GM23248 (cell line): ENCODE results near the gene ZNF749. TPM values are rescaled to one million over a fixed set of nuclear protein-coding genes. Genes with fewer than 3 reads are reported as not detected.

ENCODE experiments used
- DNase-seq: peaks from one replicate; pipeline ENCODE4 v3.0.0-alpha.2; 2015
- H2AFZ ChIP-seq: fragments of 200-600 bp; sonication (generic); 2 replicates; pipeline ENCODE4 v1.6.1; 2016; ENCODE audit warnings: antibody characterized with exemption
- H3F3A ChIP-seq: fragments of 200-600 bp; sonication (generic); 2 replicates; pipeline ENCODE4 v1.6.1; 2016; ENCODE audit warnings: mild to moderate bottlenecking, antibody characterized with exemption, mixed run types; ENCODE audit not compliant: insufficient read depth
- H3K27ac ChIP-seq: fragments of 200-600 bp; sonication (generic); 2 replicates; pipeline ENCODE4 v1.5.1; 2016; ENCODE audit warnings: mild to moderate bottlenecking
- H3K27me3 ChIP-seq: fragments of 200-600 bp; sonication (generic); replicated peaks from 2 replicates; pipeline ENCODE4 v1.6.1; 2016; ENCODE audit warnings: mild to moderate bottlenecking; ENCODE audit not compliant: insufficient read depth
- H3K36me3 ChIP-seq: fragments of 200-600 bp; sonication (generic); 2 replicates; pipeline ENCODE4 v1.6.1; 2016; ENCODE audit warnings: low read depth, mild to moderate bottlenecking
- H3K4me1 ChIP-seq: fragments of 200-600 bp; sonication (generic); 2 replicates; pipeline ENCODE4 v1.6.1; 2016; ENCODE audit warnings: mild to moderate bottlenecking; ENCODE audit not compliant: insufficient read depth
- H3K4me2 ChIP-seq: fragments of 200-600 bp; sonication (generic); one replicate; pipeline ENCODE4 v1.6.1; 2016; ENCODE audit warnings: mild to moderate bottlenecking; ENCODE audit not compliant: unreplicated experiment
- H3K4me3 ChIP-seq: fragments of 200-600 bp; sonication (generic); 2 replicates; pipeline ENCODE4 v1.5.1; 2016; ENCODE audit warnings: mild to moderate bottlenecking
- H3K79me2 ChIP-seq: fragments of 200-600 bp; sonication (generic); 2 replicates; pipeline ENCODE4 v1.6.1; 2016; ENCODE audit warnings: mild to moderate bottlenecking; ENCODE audit not compliant: insufficient read depth
- H3K9ac ChIP-seq: fragments of 200-600 bp; sonication (generic); 2 replicates; pipeline ENCODE4 v1.6.1; 2016; ENCODE audit warnings: mild to moderate bottlenecking
- H3K9me2 ChIP-seq: fragments of 200-600 bp; sonication (generic); 2 replicates; pipeline ENCODE4 v1.6.1; 2016; ENCODE audit warnings: mixed run types, mild to moderate bottlenecking, moderate library complexity; ENCODE audit not compliant: insufficient read depth
- H3K9me3 ChIP-seq: fragments of 200-600 bp; sonication (generic); one replicate; pipeline ENCODE4 v1.6.1; 2017; ENCODE audit warnings: low read depth
- H4K20me1 ChIP-seq: fragments of 200-600 bp; sonication (generic); 2 replicates; pipeline ENCODE4 v1.6.0; 2016; ENCODE audit not compliant: insufficient read depth
- EZH2 ChIP-seq: fragments of 200-600 bp; sonication (generic); IDR thresholded peaks from 2 replicates; pipeline ENCODE4 v1.6.1; 2018; ENCODE audit warnings: antibody characterized with exemption, mild to moderate bottlenecking; ENCODE audit not compliant: insufficient read depth, poor library complexity, severe bottlenecking
- EZH2phosphoT487 ChIP-seq: fragments of 200-600 bp; sonication (generic); IDR thresholded peaks from 2 replicates; pipeline ENCODE4 v1.6.1; 2018; ENCODE audit warnings: antibody characterized with exemption, moderate library complexity, mild to moderate bottlenecking, low read depth; ENCODE audit not compliant: insufficient read depth
- WGBS, 2 experiments: methylation state at CpG; one replicate each; pipeline ENCODE4 v1.1.6; 2015 to 2017; ENCODE audit warnings: low lambda C conversion rate in 2 of 2, low coverage in 1 of 2; ENCODE audit errors: missing lambda C conversion rate in 2 of 2; 5-methylcytosine and 5-hydroxymethylcytosine counted together
- in situ Hi-C: fragments of 300-500 bp; cut with MboI; formaldehyde crosslinking; loops from 2 replicates; pipeline ENCODE4 v1.15.0; 2020
- polyA plus RNA-seq: library from polyadenylated mRNA; unstranded; fragments of >200 nt; fragmentation: Nextera tagmentation; extraction: Ambion mirVana; gene quantifications from 2 replicates; pipeline ENCODE4 v1.2.1, GENCODE V29; 2016
- total RNA-seq: library from RNA; depleted of rRNA; stranded (reverse); fragments of >200 nt; shearing (Covaris generic); gene quantifications from 2 replicates; pipeline ENCODE4 v1.2.3, GENCODE V29; 2014

The ZNF749 gene
- total and polyA plus RNA-seq, 2 experiments from 2014 or later: 3.6 to 15.8 TPM

DNA sequence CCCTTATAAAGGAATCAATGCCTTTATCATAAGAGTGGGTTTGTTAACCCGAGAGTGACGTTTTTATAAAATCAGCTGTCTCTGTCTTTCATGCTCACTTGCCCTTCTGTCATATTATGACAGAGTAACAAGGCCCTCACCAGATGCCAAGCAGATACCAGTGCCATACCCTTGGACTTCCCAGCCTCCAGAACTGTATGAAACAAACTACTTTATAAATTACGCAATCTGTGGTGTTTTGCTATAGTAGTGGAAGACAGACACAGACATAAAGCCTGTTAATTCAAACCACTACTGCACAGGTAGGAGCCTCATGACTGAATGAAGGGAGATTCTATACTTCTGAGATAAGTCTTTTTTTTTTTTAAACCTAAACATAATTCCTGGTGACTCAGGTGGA lies 17.2 kb downstream of the ZNF749 start:
- Histone ChIP-seq H3K79me2 (no peaks in the 10 kb centered on the region), H3K36me3 (peaks cover 5% of the 10 kb centered on the region; the same call in 1 of the 2 replicates), H3K4me2 (no peak overlapping the region), H3K9me3 (no peaks in the 10 kb centered on the region), H3K4me3 (no peak overlapping the region), H3K9ac (no peak overlapping the region), H2AFZ (no peak overlapping the region), H3F3A (no peaks in the 10 kb centered on the region), H3K27me3 (no peaks in the 10 kb centered on the region), H3K4me1 (no peaks in the 10 kb centered on the region), H3K27ac (no peak overlapping the region), H3K9me2 (no peaks in the 10 kb centered on the region), H4K20me1 (no peaks in the 10 kb centered on the region)
- 90 to 96% methylated on average over 3 of the region's 3 CpGs for WGBS, 2 experiments
- TF ChIP-seq EZH2 (no peak), EZH2phosphoT487 (no peak)
- DNase-seq: no peak
- in situ Hi-C loops: no loop called here

DNA sequence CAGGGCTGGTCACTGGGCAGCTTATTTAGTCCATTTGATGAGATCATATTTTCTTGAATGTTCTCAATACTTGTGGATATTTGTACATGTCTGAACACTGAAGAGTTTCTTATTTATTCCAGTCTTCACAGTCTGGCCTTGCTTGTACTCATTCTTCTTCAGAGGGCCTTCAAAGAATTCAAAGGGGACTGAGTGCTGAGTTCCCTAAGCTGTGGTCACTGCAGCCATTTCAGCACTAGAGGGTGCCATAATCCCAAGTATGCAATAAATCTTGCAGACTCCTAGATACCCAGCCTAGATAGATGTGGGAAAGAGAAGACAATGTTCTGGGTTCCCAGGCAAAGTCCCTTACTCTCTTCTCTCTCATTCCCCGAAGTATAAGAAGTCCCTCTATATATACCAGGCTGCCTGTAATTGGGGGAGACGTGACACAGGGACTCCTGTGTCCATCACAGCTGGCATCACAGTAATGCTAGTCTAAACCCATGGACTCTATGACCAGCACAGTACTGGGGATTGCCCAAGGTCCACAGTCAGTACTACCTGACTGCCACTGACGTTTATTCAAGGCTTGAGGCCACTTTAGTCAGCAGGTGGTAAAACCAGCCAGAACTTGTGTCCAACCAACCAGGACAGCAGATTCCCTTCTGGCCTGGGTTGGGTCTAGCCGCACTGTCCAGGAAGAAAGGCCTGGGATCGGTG lies 30.7 kb downstream of the ZNF749 start:
- H3K4me1 ChIP-seq: no peaks in the 10 kb centered on the region
- WGBS, 2 experiments: 56 to 60% methylated on average over 5 of the region's 5 CpGs
- no peak overlapping the region for H3K4me2 ChIP-seq
- no peak overlapping the region for H3K9ac ChIP-seq
- H3K27me3 ChIP-seq: no peaks in the 10 kb centered on the region
- peak; percentile 65 for DNase-seq
- H3K4me3 ChIP-seq: no peak overlapping the region
- H3K27ac ChIP-seq: no peak overlapping the region
- TF ChIP-seq EZH2phosphoT487: no peak
- TF ChIP-seq EZH2: no peak
- peaks cover 11% of the 10 kb centered on the region; the same call in 1 of the 2 replicates for H3K36me3 ChIP-seq
- H4K20me1 ChIP-seq: no peaks in the 10 kb centered on the region
- no peaks in the 10 kb centered on the region for H3K9me2 ChIP-seq
- H3K9me3 ChIP-seq: no peaks in the 10 kb centered on the region
- no peaks in the 10 kb centered on the region for H3F3A ChIP-seq
- in situ Hi-C loops: no loop called here
- H2AFZ ChIP-seq: no peak overlapping the region
- peaks cover 36% of the 10 kb centered on the region for H3K79me2 ChIP-seq

GRCh38 chr19:57466489-57466888 lies 31.4 kb downstream of the ZNF749 start:
- Histone ChIP-seq H3F3A (no peaks in the 10 kb centered on the region), H3K4me2 (no peak overlapping the region), H3K4me1 (no peaks in the 10 kb centered on the region), H3K36me3 (peaks cover 16% of the 10 kb centered on the region), H3K9ac (no peak overlapping the region), H3K4me3 (no peak overlapping the region), H2AFZ (no peak overlapping the region), H3K9me3 (peaks cover 2% of the 10 kb centered on the region), H3K9me2 (no peaks in the 10 kb centered on the region), H3K27me3 (no peaks in the 10 kb centered on the region), H4K20me1 (no peaks in the 10 kb centered on the region), H3K79me2 (peaks cover 42% of the 10 kb centered on the region), H3K27ac (no peak overlapping the region)
- DNase-seq: no peak
- in situ Hi-C loops: no loop called here
- WGBS, 2 experiments: 71 to 84% methylated on average over 5 of the region's 5 CpGs
- no peak for TF ChIP-seq EZH2phosphoT487
- TF ChIP-seq EZH2: no peak

- H3K4me3 ChIP-seq: no peak overlapping the region
- H3K9me3 ChIP-seq: peaks cover 6% of the 10 kb centered on the region
- 88 to 93% methylated on average over 4 of the region's 4 CpGs for WGBS, 2 experiments
- H3K4me1 ChIP-seq: peaks cover 8% of the 10 kb centered on the region; the same call in 1 of the 2 replicates
- peaks cover 87% of the 10 kb centered on the region for H3K79me2 ChIP-seq
- in situ Hi-C loops: no loop called here
- no peak for TF ChIP-seq EZH2phosphoT487
- TF ChIP-seq EZH2: no peak
- no peak overlapping the region for H3K4me2 ChIP-seq
- DNase-seq: peak; percentile 17
- H3F3A ChIP-seq: peaks cover 9% of the 10 kb centered on the region; the same call in 1 of the 2 replicates
- no peaks in the 10 kb centered on the region for H4K20me1 ChIP-seq
- H3K27me3 ChIP-seq: no peaks in the 10 kb centered on the region
- H3K36me3 ChIP-seq: peaks cover 50% of the 10 kb centered on the region
- H3K9ac ChIP-seq: no peak overlapping the region
- no peak overlapping the region for H2AFZ ChIP-seq
- no peak overlapping the region for H3K27ac ChIP-seq
- H3K9me2 ChIP-seq: no peaks in the 10 kb centered on the region
These were observed 38.5 kb downstream of the ZNF749 start for GRCh38 chr19:57473646-57474045.
